ENCODE data around the gene ARVCF. TPM values are rescaled to one million over a fixed set of nuclear protein-coding genes. Genes with fewer than 3 reads are reported as not detected.

Gene ARVCF
- total and polyA plus RNA-seq, 2 donors (not counting 1 experiment from before 2014, with no cell fraction given) = 2.2 to 6.7 TPM

DNA sequence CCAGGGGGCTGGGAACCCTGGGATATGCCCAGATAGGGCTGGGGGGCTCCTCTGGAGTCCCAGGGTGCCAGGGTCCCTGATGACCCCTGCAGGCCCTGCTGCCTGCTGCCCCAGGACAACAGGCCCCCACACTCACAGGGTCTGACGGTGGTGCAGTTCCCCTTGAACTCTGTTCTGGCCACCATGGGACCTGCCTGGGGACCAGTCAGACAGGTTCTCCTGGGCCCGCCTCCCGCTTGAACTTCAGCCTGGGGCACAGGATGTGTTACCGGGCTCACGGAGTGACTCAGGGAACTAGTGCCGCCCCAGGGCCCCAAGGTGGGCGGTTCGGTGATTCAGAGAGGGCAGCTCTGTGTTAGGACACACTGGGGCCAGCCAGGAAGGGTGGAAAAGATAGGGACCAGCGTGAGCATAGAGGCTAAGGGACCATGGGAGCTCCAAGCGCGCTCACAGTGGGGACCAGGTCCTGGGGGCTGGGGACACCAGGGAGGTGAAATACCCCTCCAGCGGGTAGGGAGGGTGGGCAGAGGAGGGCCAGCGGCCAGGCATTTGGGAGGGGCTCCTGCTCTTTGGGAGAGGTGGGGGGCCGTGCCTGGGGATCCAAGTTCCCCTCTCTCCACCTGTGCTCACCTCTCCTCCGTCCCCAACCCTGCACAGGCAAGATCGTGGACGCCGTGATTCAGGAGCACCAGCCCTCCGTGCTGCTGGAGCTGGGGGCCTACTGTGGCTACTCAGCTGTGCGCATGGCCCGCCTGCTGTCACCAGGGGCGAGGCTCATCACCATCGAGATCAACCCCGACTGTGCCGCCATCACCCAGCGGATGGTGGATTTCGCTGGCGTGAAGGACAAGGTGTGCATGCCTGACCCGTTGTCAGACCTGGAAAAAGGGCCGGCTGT, 53.5 kb downstream of the ARVCF start:
- POLR2A ChIA-PET = no interaction called here
- no peak for ATAC-seq (ENCODE audit: low read depth)
- H2AFZ ChIP-seq (ENCODE audit: insufficient read depth, low read depth, low read length, poor library complexity, severe bottlenecking) = no peak overlapping the region
- H3K36me3 ChIP-seq (replicated peaks in 1 of 2; ENCODE audit: control extremely low read depth in 1 of 2, control insufficient read depth in 1 of 2, extremely low read depth in 1 of 2, insufficient read depth in 2 of 2, low read length in 1 of 2) = peaks cover 0 to 21% of the 10 kb centered on the region in 2 experiments
- H3K27me3 Mint-ChIP-seq = no peaks in the 10 kb centered on the region
- WGBS (ENCODE audit: insufficient coverage) = 95% methylated on average over 27 of the region's 30 CpGs
- peaks cover 31% of the 10 kb centered on the region for H4K20me1 ChIP-seq (ENCODE audit: control insufficient read depth, insufficient read depth, low read length, poor library complexity, severe bottlenecking)
- H3K9me3 Mint-ChIP-seq (ENCODE audit: insufficient read depth) = no peaks in the 10 kb centered on the region
- H3K27me3 ChIP-seq (replicated peaks in 1 of 4; ENCODE audit: control extremely low read depth in 1 of 4, control insufficient read depth in 3 of 4, insufficient read depth in 4 of 4, low read length in 3 of 4) = no peaks in the 10 kb centered on the region
- no peak for TF ChIP-seq EZH2 (IDR thresholded peaks at IDR 0.05; ENCODE audit: borderline replicate concordance, insufficient read depth, low read depth, low read length, poor library complexity, severe bottlenecking)
- TF ChIP-seq, protein P1, sequence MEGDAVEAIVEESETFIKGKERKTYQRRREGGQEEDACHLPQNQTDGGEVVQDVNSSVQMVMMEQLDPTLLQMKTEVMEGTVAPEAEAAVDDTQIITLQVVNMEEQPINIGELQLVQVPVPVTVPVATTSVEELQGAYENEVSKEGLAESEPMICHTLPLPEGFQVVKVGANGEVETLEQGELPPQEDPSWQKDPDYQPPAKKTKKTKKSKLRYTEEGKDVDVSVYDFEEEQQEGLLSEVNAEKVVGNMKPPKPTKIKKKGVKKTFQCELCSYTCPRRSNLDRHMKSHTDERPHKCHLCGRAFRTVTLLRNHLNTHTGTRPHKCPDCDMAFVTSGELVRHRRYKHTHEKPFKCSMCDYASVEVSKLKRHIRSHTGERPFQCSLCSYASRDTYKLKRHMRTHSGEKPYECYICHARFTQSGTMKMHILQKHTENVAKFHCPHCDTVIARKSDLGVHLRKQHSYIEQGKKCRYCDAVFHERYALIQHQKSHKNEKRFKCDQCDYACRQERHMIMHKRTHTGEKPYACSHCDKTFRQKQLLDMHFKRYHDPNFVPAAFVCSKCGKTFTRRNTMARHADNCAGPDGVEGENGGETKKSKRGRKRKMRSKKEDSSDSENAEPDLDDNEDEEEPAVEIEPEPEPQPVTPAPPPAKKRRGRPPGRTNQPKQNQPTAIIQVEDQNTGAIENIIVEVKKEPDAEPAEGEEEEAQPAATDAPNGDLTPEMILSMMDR (IDR thresholded peaks at IDR 0.05) = no peak
- H3K79me2 ChIP-seq (ENCODE audit: control insufficient read depth, insufficient read depth, low read length) = peaks cover 17% of the 10 kb centered on the region
- no peak overlapping the region for H3K27ac ChIP-seq (ENCODE audit: low read length in 2 of 2)
- DNase-seq = no peak
- H3K9me3 ChIP-seq (ENCODE audit: control extremely low read depth in 1 of 3, control insufficient read depth in 2 of 3, insufficient read depth in 1 of 3, low read length in 2 of 3) = peaks cover 0 to 3% (median 0%) of the 10 kb centered on the region in 3 donors
- H3K9ac ChIP-seq (ENCODE audit: low read length) = no peak overlapping the region
- no peak overlapping the region for H3K4me3 Mint-ChIP-seq
- H3K4me1 Mint-ChIP-seq = peaks cover 12% of the 10 kb centered on the region
- no peak overlapping the region for H3K4me3 ChIP-seq (ENCODE audit: control extremely low read depth in 1 of 5, extremely low read depth in 1 of 5, insufficient read depth in 1 of 5, low read depth in 2 of 5, low read length in 4 of 5)
- H3K4me1 ChIP-seq (ENCODE audit: control insufficient read depth in 2 of 2, insufficient read depth in 2 of 2, low read length in 2 of 2) = no peaks in the 10 kb centered on the region
- no peak overlapping the region for H3K4me2 ChIP-seq (replicated peaks; ENCODE audit: low read depth, low read length, poor library complexity, severe bottlenecking)
- H3K27ac Mint-ChIP-seq = no peak overlapping the region
- intact Hi-C loops (cut with micrococcal nuclease) = no loop called here
- CTCF ChIA-PET = interaction anchor here (1.2 kb wide), 1 partner anchor 50 kb away, joined by 3 read pairs; no protein-coding TSS in a partner anchor

Data from B cell (primary cell).